HEK293 (cell line): ENCODE data around the gene MORC4.

Source experiments
- CTCF ChIA-PET: fragments of 350-600 bp; formaldehyde crosslinking; extraction: SDS; loops from one replicate; lab custom pipeline; 2021; ENCODE audit warnings: antibody characterized with exemption; lab: Yijun Ruan, JAX
- POLR2A ChIA-PET: fragments of 300-600 bp; formaldehyde crosslinking; extraction: SDS; loops from one replicate; lab custom pipeline; 2020; ENCODE audit warnings: antibody characterized with exemption, inconsistent platforms; lab: Yijun Ruan, JAX
- H3K27ac ChIP-seq: fragments of 200-500 bp; sonication (Bioruptor generic); 2 replicates; pipeline ENCODE4 v1.5.1; 2014; ENCODE audit warnings: low read depth, low read length, control low read depth, inconsistent platforms; ENCODE audit errors: extremely low read depth
- H3K36me3 ChIP-seq, 2 experiments: fragments of 200-500 bp in 1 of 2; sonication (Bioruptor generic) in 1 of 2; 1 replicate in 1 of 2; 2 replicates in 1 of 2; pipeline ENCODE4 v1.5.1; 2014 to 2017; ENCODE audit warnings: inconsistent platforms in 2 of 2, low read length in 2 of 2; ENCODE audit not compliant: control insufficient read depth in 2 of 2, insufficient read depth in 1 of 2
- H3K4me1 ChIP-seq: fragments of 200-500 bp; sonication (Bioruptor generic); 2 replicates; pipeline ENCODE4 v1.5.1; 2014; ENCODE audit warnings: mild to moderate bottlenecking, low read length, inconsistent platforms; ENCODE audit not compliant: control insufficient read depth, insufficient read depth
- H3K4me3 ChIP-seq: 2 replicates; pipeline ENCODE4 v1.5.1; 2011; ENCODE audit warnings: low read depth, mild to moderate bottlenecking, control low read depth, low read length, moderate library complexity
- H3K9me3 ChIP-seq: fragments of 200-500 bp; sonication (Bioruptor generic); 2 replicates; pipeline ENCODE4 v1.5.1; 2014; ENCODE audit warnings: low read depth, low read length, inconsistent platforms; ENCODE audit not compliant: control insufficient read depth, insufficient read depth
- BCL11B ChIP-seq: fragments of 450-650 bp; formaldehyde crosslinking; IDR thresholded peaks from 2 replicates; pipeline ENCODE4 v1.5.1; 2016; ENCODE audit warnings: low read depth, missing biosample characterization, missing genetic modification characterization
- GLI2 ChIP-seq: fragments of 450-650 bp; formaldehyde crosslinking; IDR thresholded peaks from 2 replicates; pipeline ENCODE4; 2017; ENCODE audit warnings: missing biosample characterization, missing genetic modification characterization, low read depth, borderline replicate concordance
- PATZ1 ChIP-seq: fragments of 450-650 bp; formaldehyde crosslinking; IDR thresholded peaks from 2 replicates; pipeline ENCODE4 v1.5.1; 2016; ENCODE audit warnings: missing biosample characterization, missing genetic modification characterization
- PRDM4 ChIP-seq: fragments of 450-650 bp; formaldehyde crosslinking; IDR thresholded peaks from 2 replicates; pipeline ENCODE4 v1.5.1; 2017; ENCODE audit warnings: missing biosample characterization, missing genetic modification characterization
- REPIN1 ChIP-seq: fragments of 450-650 bp; formaldehyde crosslinking; IDR thresholded peaks from 2 replicates; pipeline ENCODE4 v1.5.1; 2017; ENCODE audit warnings: missing biosample characterization, missing genetic modification characterization, low read depth
- SALL2 ChIP-seq: fragments of 450-650 bp; formaldehyde crosslinking; IDR thresholded peaks from 2 replicates; pipeline ENCODE4 v1.5.0; 2017; ENCODE audit warnings: missing biosample characterization, mild to moderate bottlenecking, missing genetic modification characterization, borderline replicate concordance
- SCRT2 ChIP-seq: fragments of 450-650 bp; formaldehyde crosslinking; IDR thresholded peaks from 2 replicates; pipeline ENCODE4 v1.5.1; 2016; ENCODE audit warnings: missing biosample characterization, missing genetic modification characterization
- ZIC2 ChIP-seq: fragments of 450-650 bp; formaldehyde crosslinking; IDR thresholded peaks from 2 replicates; pipeline ENCODE4 v1.5.1; 2016; ENCODE audit warnings: missing biosample characterization, missing genetic modification characterization
- ZNF157 ChIP-seq: fragments of 450-650 bp; formaldehyde crosslinking; IDR thresholded peaks from 2 replicates; pipeline ENCODE4 v1.5.1; 2016; ENCODE audit warnings: missing biosample characterization, missing genetic modification characterization
- ZNF239 ChIP-seq: fragments of 450-650 bp; formaldehyde crosslinking; IDR thresholded peaks from 2 replicates; pipeline ENCODE4 v1.5.1; 2016; ENCODE audit warnings: missing biosample characterization, missing genetic modification characterization
- ZNF266 ChIP-seq: fragments of 450-650 bp; formaldehyde crosslinking; IDR thresholded peaks from 2 replicates; pipeline ENCODE4 v1.5.1; 2016; ENCODE audit warnings: missing biosample characterization, missing genetic modification characterization, low read depth
- ZNF311 ChIP-seq: fragments of 450-650 bp; formaldehyde crosslinking; IDR thresholded peaks from 2 replicates; pipeline ENCODE4 v1.5.1; 2017; ENCODE audit warnings: missing biosample characterization, missing genetic modification characterization, borderline replicate concordance
- ZNF549 ChIP-seq: fragments of 450-650 bp; IDR thresholded peaks from 2 replicates; pipeline ENCODE4 v1.5.1; 2018; ENCODE audit warnings: missing biosample characterization, missing genetic modification characterization, mild to moderate bottlenecking, inconsistent platforms, moderate library complexity
- ZSCAN23 ChIP-seq: fragments of 450-650 bp; formaldehyde crosslinking; IDR thresholded peaks from 2 replicates; pipeline ENCODE4 v1.5.1; 2016; ENCODE audit warnings: missing biosample characterization, missing genetic modification characterization
- ZXDB ChIP-seq: fragments of 450-650 bp; formaldehyde crosslinking; IDR thresholded peaks from 2 replicates; pipeline ENCODE4 v1.5.1; 2016; ENCODE audit warnings: missing biosample characterization, missing genetic modification characterization
- TF ChIP-seq, protein P1 (sequence below): fragments of 450-650 bp; formaldehyde crosslinking; IDR thresholded peaks from 2 replicates; pipeline ENCODE4 v1.5.1; 2016; ENCODE audit warnings: missing biosample characterization, missing genetic modification characterization, low read depth
- TF ChIP-seq, protein P2 (sequence below): fragments of 450-650 bp; formaldehyde crosslinking; IDR thresholded peaks from 2 replicates; pipeline ENCODE4 v1.5.1; 2016; ENCODE audit warnings: missing biosample characterization, missing genetic modification characterization

MORC4 gene

GRCh38 chrX:106931831-106932491 lies 68.1 kb downstream of the MORC4 start:
- Histone ChIP-seq H3K27ac (no peak overlapping the region), H3K4me3 (no peak overlapping the region), H3K4me1 (no peaks in the 10 kb centered on the region), H3K9me3 (no peaks in the 10 kb centered on the region), H3K36me3 (peaks cover 0 to 9% of the 10 kb centered on the region in 2 experiments; a peak in 1 of 3 replicates)
- ChIA-PET POLR2A (no interaction called here), CTCF (interaction anchor here (0.5 to 2.6 kb wide), 4 partner anchors 26 to 84 kb away, joined by 3 to 7 read pairs (median 4); no protein-coding TSS in a partner anchor)
- TF ChIP-seq ZNF239 (no peak), ZNF311 (tag by site-specific recombination) (no peak), GLI2 (no peak), ZIC2 (tag by site-specific recombination) (no peak), SALL2 (tag by site-specific recombination) (no peak), PRDM4 (no peak), ZSCAN23 (tag by site-specific recombination) (no peak), ZNF549 (tag by site-specific recombination) (no peak), REPIN1 (tag by site-specific recombination) (no peak), SCRT2 (tag by site-specific recombination) (no peak), ZXDB (tag by site-specific recombination) (no peak), ZNF266 (no peak), ZNF157 (tag by site-specific recombination) (no peak), BCL11B (no peak), PATZ1 (no peak)
- TF ChIP-seq, protein P1, sequence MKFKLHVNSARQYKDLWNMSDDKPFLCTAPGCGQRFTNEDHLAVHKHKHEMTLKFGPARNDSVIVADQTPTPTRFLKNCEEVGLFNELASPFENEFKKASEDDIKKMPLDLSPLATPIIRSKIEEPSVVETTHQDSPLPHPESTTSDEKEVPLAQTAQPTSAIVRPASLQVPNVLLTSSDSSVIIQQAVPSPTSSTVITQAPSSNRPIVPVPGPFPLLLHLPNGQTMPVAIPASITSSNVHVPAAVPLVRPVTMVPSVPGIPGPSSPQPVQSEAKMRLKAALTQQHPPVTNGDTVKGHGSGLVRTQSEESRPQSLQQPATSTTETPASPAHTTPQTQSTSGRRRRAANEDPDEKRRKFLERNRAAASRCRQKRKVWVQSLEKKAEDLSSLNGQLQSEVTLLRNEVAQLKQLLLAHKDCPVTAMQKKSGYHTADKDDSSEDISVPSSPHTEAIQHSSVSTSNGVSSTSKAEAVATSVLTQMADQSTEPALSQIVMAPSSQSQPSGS (tag by site-specific recombination) = no peak
- TF ChIP-seq, protein P2, sequence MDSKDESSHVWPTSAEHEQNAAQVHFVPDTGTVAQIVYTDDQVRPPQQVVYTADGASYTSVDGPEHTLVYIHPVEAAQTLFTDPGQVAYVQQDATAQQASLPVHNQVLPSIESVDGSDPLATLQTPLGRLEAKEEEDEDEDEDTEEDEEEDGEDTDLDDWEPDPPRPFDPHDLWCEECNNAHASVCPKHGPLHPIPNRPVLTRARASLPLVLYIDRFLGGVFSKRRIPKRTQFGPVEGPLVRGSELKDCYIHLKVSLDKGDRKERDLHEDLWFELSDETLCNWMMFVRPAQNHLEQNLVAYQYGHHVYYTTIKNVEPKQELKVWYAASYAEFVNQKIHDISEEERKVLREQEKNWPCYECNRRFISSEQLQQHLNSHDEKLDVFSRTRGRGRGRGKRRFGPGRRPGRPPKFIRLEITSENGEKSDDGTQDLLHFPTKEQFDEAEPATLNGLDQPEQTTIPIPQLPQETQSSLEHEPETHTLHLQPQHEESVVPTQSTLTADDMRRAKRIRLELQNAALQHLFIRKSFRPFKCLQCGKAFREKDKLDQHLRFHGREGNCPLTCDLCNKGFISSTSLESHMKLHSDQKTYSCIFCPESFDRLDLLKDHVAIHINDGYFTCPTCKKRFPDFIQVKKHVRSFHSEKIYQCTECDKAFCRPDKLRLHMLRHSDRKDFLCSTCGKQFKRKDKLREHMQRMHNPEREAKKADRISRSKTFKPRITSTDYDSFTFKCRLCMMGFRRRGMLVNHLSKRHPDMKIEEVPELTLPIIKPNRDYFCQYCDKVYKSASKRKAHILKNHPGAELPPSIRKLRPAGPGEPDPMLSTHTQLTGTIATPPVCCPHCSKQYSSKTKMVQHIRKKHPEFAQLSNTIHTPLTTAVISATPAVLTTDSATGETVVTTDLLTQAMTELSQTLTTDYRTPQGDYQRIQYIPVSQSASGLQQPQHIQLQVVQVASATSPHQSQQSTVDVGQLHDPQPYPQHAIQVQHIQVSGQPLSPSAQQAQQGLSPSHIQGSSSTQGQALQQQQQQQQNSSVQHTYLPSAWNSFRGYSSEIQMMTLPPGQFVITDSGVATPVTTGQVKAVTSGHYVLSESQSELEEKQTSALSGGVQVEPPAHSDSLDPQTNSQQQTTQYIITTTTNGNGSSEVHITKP (tag by site-specific recombination) = no peak
